GM21737 (cell line): ENCODE measurements around the gene SPAG8.

Source experiments
- ATAC-seq: cut with Tn5 transposase; IDR thresholded peaks from one replicate; pipeline ENCODE4 v1.9.1; 2021; ENCODE audit warnings: mild to moderate bottlenecking, moderate library complexity; ENCODE audit not compliant: unreplicated experiment

SPAG8 gene

DNA sequence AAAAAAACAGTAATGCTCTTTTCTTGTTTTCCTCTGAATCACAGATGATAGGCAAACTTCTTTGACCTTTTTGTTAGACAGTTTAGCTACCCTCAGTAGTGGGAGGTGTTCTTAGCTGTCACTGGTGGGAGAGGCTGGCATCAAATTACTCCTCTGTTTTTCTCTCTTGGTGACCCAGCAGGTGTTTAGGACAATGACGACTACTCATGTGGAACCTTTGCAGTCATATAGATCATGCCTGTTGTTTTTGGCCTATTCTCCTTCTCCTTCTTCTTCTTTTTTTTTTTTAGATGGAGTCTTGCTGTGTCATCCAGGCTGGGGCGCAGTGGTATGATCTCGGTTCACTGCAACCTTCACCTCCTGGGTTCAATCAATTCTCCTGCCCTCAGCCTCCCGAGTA lies 36.0 kb downstream of the SPAG8 start:
- ATAC-seq = no peak

DNA sequence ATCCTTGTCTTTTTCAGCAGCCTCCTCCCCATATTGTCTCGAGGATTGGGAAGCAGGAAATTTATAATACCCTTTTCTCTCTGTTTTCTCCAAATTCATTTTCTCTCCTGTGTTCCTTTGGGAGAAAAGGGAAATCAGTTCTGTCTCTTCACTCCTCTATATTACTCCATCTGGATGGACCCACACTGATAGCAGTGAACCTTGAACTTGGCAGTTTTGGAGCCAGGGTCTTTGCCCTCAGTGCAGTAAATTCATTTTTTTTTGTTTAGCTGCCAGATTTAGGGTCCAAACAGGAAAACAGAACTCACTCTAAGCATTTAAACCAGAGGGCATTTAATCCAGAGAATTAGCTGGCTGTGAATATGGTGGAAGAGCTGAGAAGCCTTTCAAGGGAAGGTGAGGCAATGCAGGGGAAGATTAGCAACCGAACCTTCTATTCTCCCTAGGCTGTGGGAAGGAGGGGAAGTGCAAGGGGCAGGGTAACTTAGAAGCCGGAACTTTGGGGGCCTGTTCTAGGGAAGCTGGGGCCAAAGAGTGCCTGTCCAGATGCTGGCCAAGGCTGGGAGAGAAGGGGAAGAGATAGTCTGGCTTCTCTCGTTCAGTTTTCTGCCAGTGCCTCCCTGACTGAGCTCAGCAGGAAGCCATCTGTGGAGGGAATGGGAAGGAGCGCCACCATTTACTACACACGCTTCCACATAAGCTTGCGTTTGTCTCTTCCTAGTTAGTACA lies 37.0 kb downstream of the SPAG8 start:
- ATAC-seq = no peak

DNA sequence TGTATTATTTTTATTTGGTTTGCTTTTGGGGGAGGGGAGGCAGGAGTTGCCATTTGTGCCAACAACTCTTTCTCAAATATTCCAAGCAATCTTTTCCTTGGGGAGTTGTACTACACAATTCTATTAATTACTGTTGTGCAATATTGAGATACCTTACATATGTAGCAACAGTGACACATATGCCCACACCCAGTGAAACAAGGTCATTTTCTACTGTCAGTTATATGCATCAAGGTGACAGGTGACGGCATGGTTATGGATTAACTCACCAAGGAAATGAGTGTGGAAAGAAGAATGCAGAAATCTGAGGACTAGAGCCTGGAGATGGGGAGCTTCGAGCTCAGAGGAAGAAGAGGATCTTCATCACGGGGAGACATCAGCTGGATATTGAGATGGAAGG lies 40.1 kb downstream of the SPAG8 start:
- ATAC-seq = no peak

DNA sequence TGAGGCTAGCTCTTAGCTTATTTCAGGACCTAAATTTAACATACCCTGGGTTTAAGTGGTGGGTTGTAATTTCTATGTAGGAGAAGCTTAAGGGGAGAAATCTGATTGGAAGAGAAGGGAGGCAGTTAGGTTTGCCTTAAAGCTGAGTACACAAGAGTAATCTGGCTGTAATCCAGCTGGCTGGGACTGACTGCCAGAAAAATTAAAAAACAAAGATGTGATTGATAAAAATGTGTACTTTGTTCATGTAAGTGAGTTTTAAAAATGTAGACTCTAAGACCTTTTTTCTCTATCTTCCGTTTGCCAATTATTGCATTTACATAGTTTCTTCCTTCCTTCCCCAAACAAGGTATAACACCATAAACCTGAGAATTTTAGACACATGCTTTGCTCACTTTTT lies 40.5 kb downstream of the SPAG8 start:
- ATAC-seq = no peak

DNA sequence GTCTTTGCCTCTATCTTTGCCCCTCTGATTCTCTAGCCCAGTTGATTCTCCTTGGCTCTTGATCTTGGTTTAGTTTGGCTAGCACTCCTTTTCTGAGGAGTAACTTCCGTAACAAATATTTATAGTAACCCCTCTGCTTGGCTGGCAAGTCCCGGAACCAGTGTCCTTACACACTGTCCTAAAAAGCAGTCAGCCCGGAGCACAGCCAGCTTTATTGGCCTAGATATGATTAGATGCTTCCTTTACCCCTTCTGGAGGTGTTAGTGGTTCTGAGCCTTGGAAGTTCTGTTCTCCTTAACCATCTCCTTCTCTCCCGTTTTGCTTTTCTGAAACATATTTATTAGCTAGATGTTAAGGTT lies 41.0 kb downstream of the SPAG8 start:
- no peak for ATAC-seq

DNA sequence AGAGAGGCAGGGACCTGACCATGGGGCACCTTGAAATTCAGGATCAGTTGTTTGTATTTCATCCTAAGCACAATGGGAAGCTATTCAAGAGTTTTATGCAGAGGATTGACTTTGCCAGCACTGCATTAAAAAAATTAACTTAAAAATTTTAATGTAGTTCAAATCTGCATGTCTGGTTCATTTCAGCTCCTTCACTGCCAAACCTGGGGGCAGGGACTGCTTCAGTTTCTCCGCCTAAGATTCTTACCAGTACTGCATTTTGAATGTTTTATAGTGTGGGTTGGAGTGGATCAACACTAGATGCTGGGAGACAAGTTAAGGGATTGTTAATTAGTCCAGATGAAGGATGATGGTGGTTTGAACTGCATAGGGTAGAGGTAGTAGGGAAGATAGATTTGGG lies 42.3 kb downstream of the SPAG8 start:
- ATAC-seq = no peak

DNA sequence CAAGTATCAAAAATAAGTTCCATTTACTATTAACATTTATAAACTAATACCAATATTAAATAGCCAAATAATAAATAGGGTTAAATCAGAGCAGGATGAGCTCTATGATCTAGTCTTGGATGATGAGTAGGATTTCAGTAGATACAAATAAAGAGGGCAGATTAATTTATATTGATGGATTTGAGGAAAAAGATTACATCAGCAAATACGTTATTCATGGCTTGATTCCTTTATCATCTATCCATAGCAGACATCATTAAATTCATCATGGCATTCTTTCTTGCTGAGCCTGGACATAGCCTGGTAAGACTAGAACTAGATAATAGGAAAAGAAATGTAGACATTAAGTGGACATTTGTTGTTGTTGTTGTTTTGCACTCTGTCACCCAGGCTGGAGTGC lies 44.6 kb downstream of the SPAG8 start:
- ATAC-seq = no peak

DNA sequence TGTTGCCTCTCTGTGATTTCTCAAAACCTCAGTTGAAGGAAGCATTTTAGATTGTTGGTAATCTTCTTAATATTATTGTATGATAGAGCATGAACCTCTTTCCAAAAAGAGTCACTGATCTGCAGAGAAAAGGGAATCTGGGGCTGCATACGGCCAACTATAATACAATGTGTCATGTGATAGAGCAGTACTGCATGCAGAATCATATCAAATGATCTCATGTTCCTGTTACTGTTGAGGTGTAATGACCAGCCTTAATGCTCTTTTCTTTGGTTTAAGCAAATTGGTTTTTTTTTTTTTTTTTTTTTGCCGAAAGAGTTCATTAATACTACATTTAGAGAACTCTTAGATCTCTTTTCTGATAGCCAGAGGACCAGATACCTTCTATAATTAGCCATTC lies 45.1 kb downstream of the SPAG8 start:
- no peak for ATAC-seq

DNA sequence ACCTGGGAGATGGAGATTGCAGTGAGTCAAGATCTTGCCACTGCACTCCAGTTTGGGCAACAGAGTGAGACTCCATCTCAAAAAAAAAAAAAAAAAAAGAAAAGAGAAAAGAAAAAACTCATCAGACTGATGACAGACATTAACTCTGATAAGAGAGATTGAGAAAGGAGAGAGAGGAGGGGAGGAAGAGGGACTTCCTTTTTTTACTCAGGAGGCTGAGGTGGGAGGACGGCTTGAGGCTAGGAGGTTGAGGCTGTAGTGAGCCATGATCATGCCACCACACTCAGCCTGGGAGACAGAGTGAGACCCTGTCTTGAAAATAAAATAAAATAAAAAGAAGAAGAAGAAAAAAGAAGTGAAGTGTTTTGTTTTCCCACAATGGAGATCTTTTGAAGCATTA lies 48.3 kb downstream of the SPAG8 start:
- ATAC-seq = no peak

DNA sequence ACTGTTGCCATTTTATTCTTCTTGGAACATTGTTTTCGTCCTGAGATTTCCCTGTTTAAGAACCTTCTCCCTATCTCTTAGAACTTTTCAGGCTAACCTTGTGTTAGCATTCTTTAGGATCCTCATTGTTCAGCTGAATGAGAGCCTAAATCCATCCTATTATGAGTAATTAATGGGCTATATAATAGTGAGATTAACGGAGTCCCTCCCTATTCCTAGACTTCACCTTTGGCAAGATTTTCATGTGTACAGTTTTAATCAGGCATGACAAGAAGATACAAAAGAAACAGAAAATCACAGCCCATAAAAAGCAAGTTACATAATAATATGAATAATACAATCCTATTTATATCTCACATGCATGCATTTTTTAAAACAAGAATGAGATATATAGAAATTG lies 48.9 kb downstream of the SPAG8 start:
- no peak for ATAC-seq

DNA sequence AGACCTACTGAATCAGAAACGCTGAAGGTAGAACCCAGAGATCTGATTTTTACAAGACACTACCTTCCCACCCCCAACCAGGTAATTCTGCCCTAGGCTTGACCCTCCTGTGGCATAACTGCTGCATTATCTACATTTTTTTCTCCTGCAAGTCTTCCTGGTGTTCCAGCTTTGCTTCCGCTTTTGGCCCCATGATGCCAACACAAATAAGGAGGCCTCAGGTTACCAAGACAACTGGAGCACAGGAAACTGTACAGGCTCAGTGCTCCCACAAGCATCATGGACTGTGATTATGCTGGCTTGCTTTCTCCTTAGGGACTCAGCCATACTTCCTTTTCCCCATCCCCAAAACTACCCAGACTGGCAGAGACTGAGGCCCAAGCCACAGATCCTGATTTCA lies 51.4 kb downstream of the SPAG8 start:
- no peak for ATAC-seq

DNA sequence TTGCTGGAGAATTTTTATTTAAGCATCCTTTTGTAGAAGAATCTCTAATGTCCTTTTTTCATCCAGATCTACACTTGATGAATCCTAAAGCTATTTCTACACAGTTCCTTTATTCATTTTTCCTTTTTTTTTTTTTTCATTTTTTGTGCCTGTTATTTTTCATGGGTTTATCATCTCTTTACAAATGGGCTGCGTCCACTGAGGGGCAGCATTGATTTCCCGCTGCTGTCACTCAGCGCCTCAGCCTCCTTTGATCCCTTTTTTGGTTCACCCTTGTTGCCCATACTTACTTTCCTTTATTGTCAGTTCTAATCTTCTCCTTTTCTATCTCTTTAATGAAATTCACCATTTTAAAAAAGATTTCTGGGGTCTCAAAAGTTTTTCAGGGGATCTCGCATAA lies 52.3 kb downstream of the SPAG8 start:
- no peak for ATAC-seq
